IMR-90 (cell line): ENCODE measurements around the gene DTNA. TPM values are rescaled to one million over a fixed set of nuclear protein-coding genes. Genes with fewer than 3 reads are reported as not detected.

Experiments used
- ATAC-seq: fragments of 200-7000 bp; cut with Tn5 transposase; 2 replicates; pipeline ENCODE4 v1.9.1; 2020; ENCODE audit warnings: low read depth, mild to moderate bottlenecking, moderate library complexity
- BruUV-seq: library from RNA; stranded (reverse); fragments of 400-500 nt; replicated peaks from 2 replicates; lab custom pipeline; 2021; lab: Mats Ljungman, UMichigan
- CTCF ChIA-PET: fragments of 300-600 bp; formaldehyde crosslinking; extraction: SDS; loops from one replicate; lab custom pipeline; 2021; ENCODE audit warnings: antibody characterized with exemption; lab: Yijun Ruan, JAX
- POLR2A ChIA-PET: fragments of 300-600 bp; sonication (Branson Sonifier 250); formaldehyde crosslinking; loops from one replicate; lab custom pipeline; 2022; ENCODE audit warnings: antibody characterized with exemption; ENCODE audit not compliant: unreplicated experiment; lab: Charles Lee
- DNase-seq: peaks from one replicate; pipeline ENCODE4 v3.0.0; 2013
- H2AFZ ChIP-seq: replicated peaks from 2 replicates; pipeline ENCODE3; 2013; ENCODE audit warnings: low read length, mild to moderate bottlenecking; ENCODE audit not compliant: poor library complexity
- H2AK5ac ChIP-seq: 2 replicates; pipeline ENCODE4 v1.6.1; 2013; ENCODE audit warnings: low read depth, low read length, inconsistent platforms
- H2AK9ac ChIP-seq: replicated peaks from 2 replicates; pipeline ENCODE3; 2013; ENCODE audit warnings: mild to moderate bottlenecking, low read depth, low read length, moderate library complexity; ENCODE audit not compliant: poor library complexity
- H2BK120ac ChIP-seq: 2 replicates; pipeline ENCODE4 v1.6.1; 2013; ENCODE audit warnings: low read depth, low read length, inconsistent platforms
- H2BK15ac ChIP-seq: 3 replicates; pipeline ENCODE4 v1.6.1; 2013; ENCODE audit warnings: low read depth, low read length, inconsistent platforms
- H2BK20ac ChIP-seq: 2 replicates; pipeline ENCODE4 v1.6.1; 2013; ENCODE audit warnings: low read depth, mild to moderate bottlenecking, inconsistent platforms, low read length, moderate library complexity
- H2BK5ac ChIP-seq: 2 replicates; pipeline ENCODE4 v1.6.1; 2013; ENCODE audit warnings: mild to moderate bottlenecking, low read depth, low read length, inconsistent platforms; ENCODE audit not compliant: poor library complexity, severe bottlenecking
- H3K14ac ChIP-seq: replicated peaks from 2 replicates; pipeline ENCODE4 v1.6.1; 2013; ENCODE audit warnings: low read depth, low read length, inconsistent platforms
- H3K18ac ChIP-seq: 2 replicates; pipeline ENCODE4 v1.6.1; 2013; ENCODE audit warnings: low read depth, low read length, control low read depth
- H3K23ac ChIP-seq: 2 replicates; pipeline ENCODE4 v1.6.1; 2013; ENCODE audit warnings: low read depth, low read length, inconsistent platforms
- H3K27ac ChIP-seq: 2 replicates; pipeline ENCODE4 v1.5.1; 2013; ENCODE audit warnings: mild to moderate bottlenecking, control low read depth, low read length; ENCODE audit not compliant: insufficient read depth
- H3K27me3 ChIP-seq: 2 replicates; pipeline ENCODE4 v1.6.1; 2013; ENCODE audit warnings: low read length; ENCODE audit not compliant: control insufficient read depth, insufficient read depth
- H3K36me3 ChIP-seq: 2 replicates; pipeline ENCODE4 v1.6.1; 2013; ENCODE audit warnings: low read length, mixed read lengths; ENCODE audit not compliant: control insufficient read depth, insufficient read depth
- H3K4ac ChIP-seq: 2 replicates; pipeline ENCODE4 v1.6.1; 2013; ENCODE audit warnings: low read depth, low read length, inconsistent platforms
- H3K4me1 ChIP-seq: 2 replicates; pipeline ENCODE4 v1.6.1; 2013; ENCODE audit warnings: low read length, mixed read lengths; ENCODE audit not compliant: control insufficient read depth, insufficient read depth
- H3K4me2 ChIP-seq: 2 replicates; pipeline ENCODE4 v1.6.1; 2013; ENCODE audit warnings: low read depth, mild to moderate bottlenecking, control low read depth, low read length, moderate library complexity
- H3K4me3 ChIP-seq: 2 replicates; pipeline ENCODE4 v1.5.1; 2013; ENCODE audit warnings: low read depth, mild to moderate bottlenecking, control low read depth, low read length, moderate library complexity; ENCODE audit not compliant: insufficient read depth
- H3K56ac ChIP-seq: 2 replicates; pipeline ENCODE4 v1.6.1; 2013; ENCODE audit warnings: low read length, inconsistent platforms; ENCODE audit not compliant: insufficient read depth; ENCODE audit errors: extremely low read depth
- H3K79me1 ChIP-seq, 2 experiments: 2 replicates each; pipeline ENCODE4 v1.6.1; 2013; ENCODE audit warnings: low read length in 2 of 2, inconsistent platforms in 1 of 2, low read depth in 1 of 2
- H3K9ac ChIP-seq: 2 replicates; pipeline ENCODE4 v1.6.1; 2013; ENCODE audit warnings: low read depth, low read length, control low read depth
- H3K9me1 ChIP-seq: 2 replicates; pipeline ENCODE4 v1.6.1; 2013; ENCODE audit warnings: low read length, inconsistent platforms; ENCODE audit not compliant: insufficient read depth
- H3K9me3 ChIP-seq: 2 replicates; pipeline ENCODE4 v1.6.1; 2013; ENCODE audit warnings: low read length; ENCODE audit not compliant: control insufficient read depth, insufficient read depth
- H4K20me1 ChIP-seq: 2 replicates; pipeline ENCODE4 v1.6.1; 2013; ENCODE audit warnings: low read length, inconsistent platforms; ENCODE audit not compliant: insufficient read depth
- H4K5ac ChIP-seq: 2 replicates; pipeline ENCODE4 v1.6.1; 2013; ENCODE audit warnings: mild to moderate bottlenecking, low read depth, low read length, control low read depth
- H4K8ac ChIP-seq, 2 experiments: 2 replicates each; pipeline ENCODE4 v1.6.1; 2013; ENCODE audit warnings: low read depth in 2 of 2, low read length in 2 of 2, control low read depth in 1 of 2, inconsistent platforms in 1 of 2
- H4K91ac ChIP-seq: 2 replicates; pipeline ENCODE4 v1.6.1; 2013; ENCODE audit warnings: low read depth, low read length, inconsistent platforms; ENCODE audit not compliant: insufficient read depth
- BHLHE40 ChIP-seq: fragments of 150-350 bp; IDR thresholded peaks from 2 replicates; pipeline ENCODE4 v1.6.1; 2016; ENCODE audit warnings: mild to moderate bottlenecking, low read depth, low read length
- CEBPB ChIP-seq: IDR thresholded peaks from 2 replicates; pipeline ENCODE4 v1.6.1; 2012; ENCODE audit warnings: low read depth, low read length, improper control_type of control experiment
- CHD1 ChIP-seq: IDR thresholded peaks from 2 replicates; pipeline ENCODE4 v1.6.1; 2012; ENCODE audit warnings: low read depth, low read length, improper control_type of control experiment
- FOS ChIP-seq: fragments of 150-350 bp; IDR thresholded peaks from 2 replicates; pipeline ENCODE4 v1.6.1; 2016; ENCODE audit warnings: low read depth, low read length
- MAFK ChIP-seq: IDR thresholded peaks from 2 replicates; pipeline ENCODE4 v1.6.1; 2012; ENCODE audit warnings: low read depth, low read length, improper control_type of control experiment
- MXI1 ChIP-seq: IDR thresholded peaks from 2 replicates; pipeline ENCODE4 v1.6.1; 2012; ENCODE audit warnings: low read depth, mild to moderate bottlenecking, low read length, moderate library complexity, borderline replicate concordance
- RAD21 ChIP-seq: IDR thresholded peaks from 2 replicates; pipeline ENCODE4 v1.6.1; 2012; ENCODE audit warnings: low read length, improper control_type of control experiment
- RCOR1 ChIP-seq: IDR thresholded peaks from 2 replicates; pipeline ENCODE4 v1.6.1; 2012; ENCODE audit warnings: mild to moderate bottlenecking, low read length, improper control_type of control experiment; ENCODE audit not compliant: insufficient replicate concordance
- RFX5 ChIP-seq: IDR thresholded peaks from 2 replicates; pipeline ENCODE4 v1.8.0; 2012; ENCODE audit warnings: low read depth, mild to moderate bottlenecking, low read length, moderate library complexity
- SMC3 ChIP-seq: fragments of 150-350 bp; IDR thresholded peaks from 2 replicates; pipeline ENCODE4 v1.6.1; 2016; ENCODE audit warnings: low read depth, mild to moderate bottlenecking, antibody characterized with exemption, low read length, moderate library complexity
- WGBS, 2 experiments: methylation state at CpG; one replicate each; pipeline versions ENCODE4 v1.1.5 to v1.1.7; 2013; ENCODE audit warnings: missing lambda C conversion rate in 2 of 2; ENCODE audit not compliant: insufficient read length in 1 of 2; ENCODE audit errors: extremely low coverage in 2 of 2; 5-methylcytosine and 5-hydroxymethylcytosine counted together
- dilution Hi-C: fragments of 300-500 bp; cut with HindIII; formaldehyde crosslinking; loops from one replicate; pipeline ENCODE4 v1.14.3; 2018; ENCODE audit warnings: low sequenced_read_pairs; ENCODE audit not compliant: unreplicated experiment
- in situ Hi-C: fragments of 300-500 bp; cut with MboI; formaldehyde crosslinking; loops from 3 replicates; pipeline ENCODE4 v1.14.3; 2019; ENCODE audit warnings: low sequenced_read_pairs, inconsistent platforms, mixed read lengths
- intact Hi-C: fragments of 100-400 bp; cut with micrococcal nuclease; formaldehyde crosslinking; loops from 2 replicates; pipeline ENCODE4 v1.10.0; 2022
- polyA plus RNA-seq, 3 experiments: library from polyadenylated mRNA; depleted of rRNA; stranded (reverse); fragments of >200 nt; gene quantifications; 2 replicates each; pipeline ENCODE4 v1.2.3, GENCODE V29; 2012; ENCODE audit warnings: low replicate concordance in 1 of 3
- total RNA-seq: library from RNA; depleted of rRNA; stranded (reverse); fragments of >200 nt; gene quantifications from 2 replicates; pipeline ENCODE4 v1.2.3, GENCODE V29; 2012
- TF ChIP-seq, protein P1 (sequence below): fragments of 150-350 bp; IDR thresholded peaks from 2 replicates; pipeline ENCODE4 v1.6.1; 2017; ENCODE audit warnings: mild to moderate bottlenecking, antibody characterized with exemption, low read length, low read depth
- TF ChIP-seq, protein P2 (sequence below): conservative IDR thresholded peaks from 2 replicates; pipeline ENCODE4 v1.5.1; 2012; ENCODE audit warnings: mild to moderate bottlenecking, low read depth, low read length, improper control_type of control experiment

The DTNA gene
- total and polyA plus RNA-seq, 2 of the 4 experiments (the other 2 are of a cell fraction), result 9.5 to 10.8 TPM

DNA sequence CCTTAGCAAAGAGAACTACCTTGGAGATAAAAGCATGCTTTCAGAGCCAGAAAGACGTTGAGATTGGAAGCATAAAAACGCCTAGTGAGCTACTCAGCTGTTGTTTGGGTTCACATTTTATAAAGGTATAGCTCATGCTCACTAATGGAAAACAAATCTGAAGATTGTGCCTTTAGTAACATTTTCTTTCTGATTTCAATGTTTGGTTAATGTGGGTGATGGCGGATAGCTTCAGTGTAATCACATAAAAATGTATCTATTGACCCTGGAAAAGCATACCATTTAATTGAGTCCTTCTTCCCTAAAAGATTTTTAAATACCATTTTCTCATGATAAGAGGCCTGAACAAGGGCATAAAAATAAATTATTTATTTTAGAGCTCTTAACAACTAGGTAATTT is 73.4 kb downstream of the DTNA start:
- Histone ChIP-seq H3K4me2 (peak overlapping the region; percentile 64), H2AK5ac (no peak overlapping the region), H3K4ac (peak overlapping the region; percentile 71; the same call in 1 of the 2 replicates), H3K27ac (peak overlapping the region; percentile 25; the same call in 1 of the 2 replicates), H4K8ac (peak overlapping the region in 1 of 2 experiments; percentile 80; a peak in 1 of 4 replicates), H2AK9ac (no peak overlapping the region), H4K5ac (no peak overlapping the region), H2BK5ac (peak overlapping the region; percentile 90), H4K91ac (no peak overlapping the region), H3K4me1 (peaks cover 14% of the 10 kb centered on the region; the same call in 1 of the 2 replicates), H3K4me3 (no peak overlapping the region), H3K9me3 (no peaks in the 10 kb centered on the region), H3K56ac (no peak overlapping the region), H3K36me3 (no peaks in the 10 kb centered on the region), H2BK120ac (peak overlapping the region; percentile 78; the same call in 1 of the 2 replicates), H3K79me1 (no peaks in the 10 kb centered on the region), H2BK20ac (peak overlapping the region; percentile 77; the same call in 1 of the 2 replicates), H2AFZ (no peak overlapping the region), H3K27me3 (no peaks in the 10 kb centered on the region), H3K9ac (no peak overlapping the region), H4K20me1 (no peaks in the 10 kb centered on the region), H3K18ac (peak overlapping the region; percentile 34; the same call in 1 of the 2 replicates), H3K23ac (peak overlapping the region; percentile 50; the same call in 1 of the 2 replicates), H3K14ac (peak overlapping the region; percentile 43), H3K9me1 (peaks cover 3% of the 10 kb centered on the region), H2BK15ac (no peak overlapping the region; the same call in 2 of the 3 replicates)
- CTCF ChIA-PET, result interaction anchor here (0.8 to 3.1 kb wide), 6 partner anchors 10 to 187 kb away, joined by 3 to 14 read pairs (median 6); no protein-coding TSS in a partner anchor
- POLR2A ChIA-PET, result no interaction called here
- no peak for TF ChIP-seq MAFK
- no peak for TF ChIP-seq CEBPB
- no peak for TF ChIP-seq CHD1
- no peak for TF ChIP-seq RFX5
- no peak for TF ChIP-seq MXI1
- TF ChIP-seq, protein P1, sequence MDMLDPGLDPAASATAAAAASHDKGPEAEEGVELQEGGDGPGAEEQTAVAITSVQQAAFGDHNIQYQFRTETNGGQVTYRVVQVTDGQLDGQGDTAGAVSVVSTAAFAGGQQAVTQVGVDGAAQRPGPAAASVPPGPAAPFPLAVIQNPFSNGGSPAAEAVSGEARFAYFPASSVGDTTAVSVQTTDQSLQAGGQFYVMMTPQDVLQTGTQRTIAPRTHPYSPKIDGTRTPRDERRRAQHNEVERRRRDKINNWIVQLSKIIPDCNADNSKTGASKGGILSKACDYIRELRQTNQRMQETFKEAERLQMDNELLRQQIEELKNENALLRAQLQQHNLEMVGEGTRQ, result no peak
- no peak for TF ChIP-seq FOS
- no peak for TF ChIP-seq RAD21
- TF ChIP-seq BHLHE40, result no peak
- no peak for TF ChIP-seq SMC3
- no peak for TF ChIP-seq RCOR1
- TF ChIP-seq, protein P2, sequence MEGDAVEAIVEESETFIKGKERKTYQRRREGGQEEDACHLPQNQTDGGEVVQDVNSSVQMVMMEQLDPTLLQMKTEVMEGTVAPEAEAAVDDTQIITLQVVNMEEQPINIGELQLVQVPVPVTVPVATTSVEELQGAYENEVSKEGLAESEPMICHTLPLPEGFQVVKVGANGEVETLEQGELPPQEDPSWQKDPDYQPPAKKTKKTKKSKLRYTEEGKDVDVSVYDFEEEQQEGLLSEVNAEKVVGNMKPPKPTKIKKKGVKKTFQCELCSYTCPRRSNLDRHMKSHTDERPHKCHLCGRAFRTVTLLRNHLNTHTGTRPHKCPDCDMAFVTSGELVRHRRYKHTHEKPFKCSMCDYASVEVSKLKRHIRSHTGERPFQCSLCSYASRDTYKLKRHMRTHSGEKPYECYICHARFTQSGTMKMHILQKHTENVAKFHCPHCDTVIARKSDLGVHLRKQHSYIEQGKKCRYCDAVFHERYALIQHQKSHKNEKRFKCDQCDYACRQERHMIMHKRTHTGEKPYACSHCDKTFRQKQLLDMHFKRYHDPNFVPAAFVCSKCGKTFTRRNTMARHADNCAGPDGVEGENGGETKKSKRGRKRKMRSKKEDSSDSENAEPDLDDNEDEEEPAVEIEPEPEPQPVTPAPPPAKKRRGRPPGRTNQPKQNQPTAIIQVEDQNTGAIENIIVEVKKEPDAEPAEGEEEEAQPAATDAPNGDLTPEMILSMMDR, result no peak
- in situ Hi-C loops, result loop anchor here (25.0 kb wide), 1 partner anchor 671 kb away; no protein-coding TSS in a partner anchor
- intact Hi-C loops, result no loop called here
- BruUV-seq, result no TSS peak
- DNase-seq (peak; percentile 68), ATAC-seq (peak; percentile 78)
- WGBS, 2 experiments, result 0% methylated on average over 1 of the region's 3 CpGs; no CpG with 5 or more reads in 1 of the 2 experiments
- dilution Hi-C loops, result no loop called here
